Tibial nerve (tissue), 4 donors: Measurements from ENCODE around the gene RASAL1.

Source experiments
- EP300 ChIP-seq, 2 donors: sonication (generic); formaldehyde crosslinking; IDR thresholded peaks; one replicate each; pipeline ENCODE4 v1.6.1; 2017; ENCODE audit warnings: antibody characterized with exemption in 2 of 2, mild to moderate bottlenecking in 1 of 2
- TF ChIP-seq, protein P1 (sequence below), 5 experiments: fragments of 200-600 bp in 3 of 5; fragments of 450-650 bp in 2 of 5; sonication (generic) in 3 of 5; IDR thresholded peaks; one replicate each; pipeline ENCODE4 v1.5.1; 2016 to 2019; ENCODE audit warnings: antibody characterized with exemption in 5 of 5, mild to moderate bottlenecking in 3 of 5, moderate library complexity in 2 of 5

DNA sequence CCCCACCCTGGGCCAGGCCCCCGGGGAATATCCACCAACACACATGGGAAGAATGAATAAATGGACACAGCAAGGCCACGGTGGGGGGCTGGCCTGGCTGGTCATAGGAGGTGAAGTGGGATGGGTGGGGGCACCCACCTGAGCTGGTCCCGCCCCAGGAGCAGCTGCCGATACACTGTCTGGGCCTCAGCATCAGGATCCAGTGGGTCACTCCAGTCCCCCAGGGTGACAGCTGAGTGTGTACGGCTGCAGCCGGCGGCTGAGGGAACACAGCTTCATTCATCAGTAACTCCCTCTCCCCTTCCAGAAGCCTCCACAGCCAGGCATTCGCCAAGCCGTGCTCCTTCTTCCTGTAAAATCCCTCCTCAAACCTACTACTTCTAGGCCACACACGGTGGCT, 33.8 kb downstream of the RASAL1 start:
- TF ChIP-seq, protein P1, sequence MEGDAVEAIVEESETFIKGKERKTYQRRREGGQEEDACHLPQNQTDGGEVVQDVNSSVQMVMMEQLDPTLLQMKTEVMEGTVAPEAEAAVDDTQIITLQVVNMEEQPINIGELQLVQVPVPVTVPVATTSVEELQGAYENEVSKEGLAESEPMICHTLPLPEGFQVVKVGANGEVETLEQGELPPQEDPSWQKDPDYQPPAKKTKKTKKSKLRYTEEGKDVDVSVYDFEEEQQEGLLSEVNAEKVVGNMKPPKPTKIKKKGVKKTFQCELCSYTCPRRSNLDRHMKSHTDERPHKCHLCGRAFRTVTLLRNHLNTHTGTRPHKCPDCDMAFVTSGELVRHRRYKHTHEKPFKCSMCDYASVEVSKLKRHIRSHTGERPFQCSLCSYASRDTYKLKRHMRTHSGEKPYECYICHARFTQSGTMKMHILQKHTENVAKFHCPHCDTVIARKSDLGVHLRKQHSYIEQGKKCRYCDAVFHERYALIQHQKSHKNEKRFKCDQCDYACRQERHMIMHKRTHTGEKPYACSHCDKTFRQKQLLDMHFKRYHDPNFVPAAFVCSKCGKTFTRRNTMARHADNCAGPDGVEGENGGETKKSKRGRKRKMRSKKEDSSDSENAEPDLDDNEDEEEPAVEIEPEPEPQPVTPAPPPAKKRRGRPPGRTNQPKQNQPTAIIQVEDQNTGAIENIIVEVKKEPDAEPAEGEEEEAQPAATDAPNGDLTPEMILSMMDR (IDR thresholded peaks at IDR 0.05): no peak
- no peak for TF ChIP-seq EP300 (IDR thresholded peaks at IDR 0.05)
